Measurements from ENCODE around the gene CDCA5.

GRCh38 chr11:65072631-65072966 lies 11.2 kb downstream of the CDCA5 start:
- TF ChIP-seq CTCF (IDR thresholded peaks at IDR 0.05): no peak
- TF ChIP-seq JUN (IDR thresholded peaks at IDR 0.05): no peak
- no peak for TF ChIP-seq POLR2A (IDR thresholded peaks at IDR 0.05; ENCODE audit: low read length)
- TF ChIP-seq CHD2 (IDR thresholded peaks at IDR 0.05; ENCODE audit: low read length, partially characterized antibody): no peak
